ENCODE results near the gene TUBGCP6. TPM values are rescaled to one million over a fixed set of nuclear protein-coding genes. Genes with fewer than 3 reads are reported as not detected.

The TUBGCP6 gene
- total RNA-seq, 4 donors from 2014 or later, result 64.6 to 102 (median 80.3) TPM

DNA sequence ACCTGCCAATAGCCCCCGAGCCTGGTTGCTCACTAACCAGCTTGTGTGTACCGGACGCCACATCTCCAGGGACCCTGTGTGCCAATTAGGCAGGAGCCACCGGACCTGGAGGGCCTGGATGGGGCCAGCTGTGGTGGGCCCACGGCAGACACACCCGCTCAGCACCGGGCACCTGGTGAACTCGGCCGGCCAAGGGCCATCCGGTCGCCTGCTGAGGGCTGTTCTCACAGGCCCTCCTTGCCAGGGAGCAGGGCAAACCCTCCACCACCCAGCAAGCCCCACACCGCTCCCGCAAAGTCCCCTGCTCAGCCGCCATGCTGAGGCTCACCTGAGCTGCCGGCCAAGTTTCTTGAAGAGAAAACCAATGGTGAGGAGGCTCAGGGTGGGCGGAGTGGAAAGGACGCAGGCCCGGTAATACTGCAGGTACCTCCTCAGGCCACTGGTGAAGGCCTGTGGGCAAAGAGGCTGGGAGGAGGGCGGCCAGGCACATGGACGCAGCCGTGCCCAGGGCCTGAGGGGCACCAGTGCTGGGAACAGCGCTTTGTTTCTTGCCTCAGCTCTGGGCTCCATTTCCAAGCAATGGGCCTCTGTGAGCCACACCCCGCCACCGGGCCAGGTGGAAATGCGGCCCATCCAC, 17.1 kb downstream of the TUBGCP6 start:
- 91% methylated on average over 17 to 24 of the region's 25 CpGs for WGBS, 2 donors
- intact Hi-C loops (cut with DNase I), result no loop called here

DNA sequence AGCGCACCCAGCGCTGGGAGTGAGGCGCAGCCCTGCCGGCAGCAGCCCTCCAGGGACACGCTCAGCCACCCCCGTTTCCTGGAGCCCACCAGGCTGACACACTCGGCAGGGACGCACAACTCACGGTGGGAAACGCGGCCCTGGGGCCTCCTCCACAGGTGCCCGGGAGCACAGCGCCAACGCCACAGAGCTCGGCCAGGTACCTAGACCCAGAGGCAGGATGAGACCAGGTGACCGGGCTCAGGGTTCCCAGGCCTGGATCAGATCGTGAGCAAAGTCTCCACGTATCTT, 18.0 kb downstream of the TUBGCP6 start:
- no peaks in the 10 kb centered on the region for H3K4me1 ChIP-seq
- no peak overlapping the region for H3K4me3 ChIP-seq (replicated peaks in 1 of 3)
- no peaks in the 10 kb centered on the region for H3K27me3 ChIP-seq
- H3K9me3 ChIP-seq, result no peaks in the 10 kb centered on the region
- 90 to 100% methylated on average over 3 to 7 of the region's 18 CpGs for whole genome bisulfite sequencing, 2 donors
- TF ChIP-seq, protein P1, sequence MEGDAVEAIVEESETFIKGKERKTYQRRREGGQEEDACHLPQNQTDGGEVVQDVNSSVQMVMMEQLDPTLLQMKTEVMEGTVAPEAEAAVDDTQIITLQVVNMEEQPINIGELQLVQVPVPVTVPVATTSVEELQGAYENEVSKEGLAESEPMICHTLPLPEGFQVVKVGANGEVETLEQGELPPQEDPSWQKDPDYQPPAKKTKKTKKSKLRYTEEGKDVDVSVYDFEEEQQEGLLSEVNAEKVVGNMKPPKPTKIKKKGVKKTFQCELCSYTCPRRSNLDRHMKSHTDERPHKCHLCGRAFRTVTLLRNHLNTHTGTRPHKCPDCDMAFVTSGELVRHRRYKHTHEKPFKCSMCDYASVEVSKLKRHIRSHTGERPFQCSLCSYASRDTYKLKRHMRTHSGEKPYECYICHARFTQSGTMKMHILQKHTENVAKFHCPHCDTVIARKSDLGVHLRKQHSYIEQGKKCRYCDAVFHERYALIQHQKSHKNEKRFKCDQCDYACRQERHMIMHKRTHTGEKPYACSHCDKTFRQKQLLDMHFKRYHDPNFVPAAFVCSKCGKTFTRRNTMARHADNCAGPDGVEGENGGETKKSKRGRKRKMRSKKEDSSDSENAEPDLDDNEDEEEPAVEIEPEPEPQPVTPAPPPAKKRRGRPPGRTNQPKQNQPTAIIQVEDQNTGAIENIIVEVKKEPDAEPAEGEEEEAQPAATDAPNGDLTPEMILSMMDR (IDR thresholded peaks at IDR 0.05), result no peak
- no peak for TF ChIP-seq POLR2A (IDR thresholded peaks at IDR 0.05)
- H3K36me3 ChIP-seq, result peaks cover 30 to 44% of the 10 kb centered on the region in 2 donors
- DNase-seq, result no peak
- intact Hi-C loops (cut with DNase I), result no loop called here
- H3K27ac ChIP-seq, result no peak overlapping the region

More for the DNA sequence above, 17.1 kb downstream of the TUBGCP6 start:
- Histone ChIP-seq H3K36me3 (peaks cover 32 to 38% of the 10 kb centered on the region in 2 donors), H3K9me3 (no peaks in the 10 kb centered on the region), H3K27ac (no peak overlapping the region), H3K4me3 (replicated peaks in 1 of 3) (no peak overlapping the region), H3K27me3 (no peaks in the 10 kb centered on the region), H3K4me1 (no peaks in the 10 kb centered on the region)
- TF ChIP-seq, protein P1 (IDR thresholded peaks at IDR 0.05), result no peak
- TF ChIP-seq POLR2A (IDR thresholded peaks at IDR 0.05), result no peak
- no peak for DNase-seq

DNA sequence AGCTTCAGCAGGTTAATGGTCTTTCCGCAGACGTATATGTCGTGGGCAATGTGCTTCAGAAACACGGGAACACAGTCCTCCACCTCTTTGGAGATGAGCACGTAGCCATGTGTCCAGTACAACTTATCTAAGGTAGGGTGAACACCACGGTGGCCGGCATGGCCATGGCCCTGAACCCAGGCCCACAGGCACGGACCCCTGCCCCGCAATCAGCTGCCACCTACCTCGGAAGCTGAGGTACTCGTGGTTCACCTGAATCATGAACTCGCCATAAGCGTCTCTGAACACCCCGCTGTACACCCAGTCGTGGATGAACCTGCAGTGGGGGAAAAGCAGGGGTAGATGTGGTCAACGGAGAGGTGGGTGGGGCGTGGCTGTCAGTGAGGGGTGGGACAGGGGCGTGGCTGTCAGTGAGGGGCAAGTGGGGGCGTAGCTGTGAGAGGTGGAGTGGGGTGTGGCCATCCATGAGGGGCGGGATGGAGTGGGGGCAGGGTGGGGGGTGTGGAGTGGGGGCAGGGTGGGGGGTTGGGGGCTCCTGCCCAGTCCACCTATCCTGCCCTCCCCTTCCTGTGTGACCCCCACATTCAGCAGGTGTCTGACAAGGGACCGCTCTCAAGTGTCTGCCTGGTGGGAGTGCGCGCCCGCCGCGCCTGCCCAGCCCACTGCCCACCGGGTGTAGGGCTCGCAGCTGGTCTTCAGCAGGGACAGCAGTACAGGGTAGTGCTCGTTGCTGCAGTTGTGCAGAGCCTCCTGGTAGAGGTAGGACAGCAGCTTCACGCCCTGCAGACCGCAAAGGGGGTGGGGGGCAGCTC, 18.6 kb downstream of the TUBGCP6 start:
- intact Hi-C loops (cut with DNase I), result no loop called here
- 89 to 95% methylated on average over 14 to 19 of the region's 31 CpGs for WGBS, 2 donors
- no peak for DNase-seq
- peaks cover 35 to 48% of the 10 kb centered on the region in 2 donors for H3K36me3 ChIP-seq
- no peaks in the 10 kb centered on the region for H3K9me3 ChIP-seq
- no peak overlapping the region for H3K27ac ChIP-seq
- TF ChIP-seq, protein P1 (IDR thresholded peaks at IDR 0.05), result no peak
- TF ChIP-seq POLR2A (IDR thresholded peaks at IDR 0.05), result no peak
- no peak overlapping the region for H3K4me3 ChIP-seq (replicated peaks in 1 of 3)
- no peaks in the 10 kb centered on the region for H3K4me1 ChIP-seq
- H3K27me3 ChIP-seq, result no peaks in the 10 kb centered on the region

DNA sequence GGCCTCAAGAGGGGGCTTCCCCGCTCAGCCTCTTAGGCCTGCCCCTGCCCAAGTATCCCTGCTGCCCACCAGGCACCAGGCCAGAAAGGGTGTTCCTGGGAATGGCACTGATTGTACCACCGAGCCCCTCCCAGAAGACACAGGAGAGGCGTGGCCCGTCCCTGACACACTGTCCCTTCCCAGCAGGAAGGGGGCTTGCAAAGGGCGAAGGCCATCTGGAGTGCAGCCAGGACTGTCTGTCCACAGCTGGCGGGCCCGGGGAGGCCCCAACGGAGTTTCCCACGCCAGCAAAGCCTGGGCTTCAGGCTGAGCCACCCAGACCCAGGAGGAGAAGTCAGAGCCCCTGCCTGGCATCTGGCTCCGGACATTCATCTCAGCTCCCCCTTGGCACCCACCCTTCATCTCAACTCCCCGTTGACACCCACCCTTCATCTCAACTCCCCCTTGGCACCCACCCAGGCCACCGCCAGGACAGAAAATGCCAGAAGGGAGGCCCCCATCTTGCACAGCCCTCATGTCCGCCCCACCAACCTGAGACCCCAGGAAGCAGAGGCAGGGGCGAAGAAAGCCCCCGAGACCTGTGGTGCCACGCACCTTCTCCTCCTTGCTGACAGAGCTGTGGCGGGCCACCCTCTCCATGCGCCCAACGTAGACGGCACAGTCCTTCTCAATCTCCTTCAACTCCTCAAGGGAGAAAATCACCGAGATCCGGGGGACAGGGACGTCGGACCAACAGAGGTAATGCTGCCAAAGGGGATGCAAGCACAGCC, 19.4 kb downstream of the TUBGCP6 start:
- Histone ChIP-seq H3K36me3 (peaks cover 44 to 56% of the 10 kb centered on the region in 2 donors), H3K9me3 (no peaks in the 10 kb centered on the region), H3K4me3 (replicated peaks in 1 of 3) (no peak overlapping the region), H3K4me1 (no peaks in the 10 kb centered on the region), H3K27ac (no peak overlapping the region), H3K27me3 (no peaks in the 10 kb centered on the region)
- TF ChIP-seq, protein P1 (IDR thresholded peaks at IDR 0.05), result no peak
- TF ChIP-seq POLR2A (IDR thresholded peaks at IDR 0.05), result no peak
- no peak for DNase-seq
- 92 to 94% methylated on average over 14 to 17 of the region's 24 CpGs for WGBS, 2 donors
- intact Hi-C loops (cut with DNase I), result no loop called here

All from thyroid gland (tissue), 4 donors.